IMR-90 (cell line): ENCODE measurements around the gene CWC27.

Experiments used
- CEBPB ChIP-seq: IDR thresholded peaks from 2 replicates; pipeline ENCODE4 v1.6.1; 2012; ENCODE audit warnings: low read depth, low read length, improper control_type of control experiment
- FOS ChIP-seq: fragments of 150-350 bp; IDR thresholded peaks from 2 replicates; pipeline ENCODE4 v1.6.1; 2016; ENCODE audit warnings: low read depth, low read length
- MXI1 ChIP-seq: IDR thresholded peaks from 2 replicates; pipeline ENCODE4 v1.6.1; 2012; ENCODE audit warnings: low read depth, mild to moderate bottlenecking, low read length, moderate library complexity, borderline replicate concordance
- NFE2L2 ChIP-seq: fragments of 150-350 bp; IDR thresholded peaks from 2 replicates; pipeline ENCODE4 v1.6.1; 2016; ENCODE audit warnings: low read depth, mild to moderate bottlenecking, low read length
- POLR2A ChIP-seq: IDR thresholded peaks from 2 replicates; pipeline ENCODE4 v1.6.1; 2012; ENCODE audit warnings: mild to moderate bottlenecking, low read depth, low read length
- RAD21 ChIP-seq: IDR thresholded peaks from 2 replicates; pipeline ENCODE4 v1.6.1; 2012; ENCODE audit warnings: low read length, improper control_type of control experiment
- RFX5 ChIP-seq: IDR thresholded peaks from 2 replicates; pipeline ENCODE4 v1.8.0; 2012; ENCODE audit warnings: low read depth, mild to moderate bottlenecking, low read length, moderate library complexity
- SMC3 ChIP-seq: fragments of 150-350 bp; IDR thresholded peaks from 2 replicates; pipeline ENCODE4 v1.6.1; 2016; ENCODE audit warnings: low read depth, mild to moderate bottlenecking, antibody characterized with exemption, low read length, moderate library complexity
- USF2 ChIP-seq: fragments of 150-350 bp; IDR thresholded peaks from 2 replicates; pipeline ENCODE4 v1.6.1; 2017; ENCODE audit warnings: mild to moderate bottlenecking, antibody characterized with exemption, low read length, low read depth
- TF ChIP-seq, protein P1 (sequence below): conservative IDR thresholded peaks from 2 replicates; pipeline ENCODE4 v1.5.1; 2012; ENCODE audit warnings: mild to moderate bottlenecking, low read depth, low read length, improper control_type of control experiment

- TF ChIP-seq MXI1, result no peak
- TF ChIP-seq, protein P1, sequence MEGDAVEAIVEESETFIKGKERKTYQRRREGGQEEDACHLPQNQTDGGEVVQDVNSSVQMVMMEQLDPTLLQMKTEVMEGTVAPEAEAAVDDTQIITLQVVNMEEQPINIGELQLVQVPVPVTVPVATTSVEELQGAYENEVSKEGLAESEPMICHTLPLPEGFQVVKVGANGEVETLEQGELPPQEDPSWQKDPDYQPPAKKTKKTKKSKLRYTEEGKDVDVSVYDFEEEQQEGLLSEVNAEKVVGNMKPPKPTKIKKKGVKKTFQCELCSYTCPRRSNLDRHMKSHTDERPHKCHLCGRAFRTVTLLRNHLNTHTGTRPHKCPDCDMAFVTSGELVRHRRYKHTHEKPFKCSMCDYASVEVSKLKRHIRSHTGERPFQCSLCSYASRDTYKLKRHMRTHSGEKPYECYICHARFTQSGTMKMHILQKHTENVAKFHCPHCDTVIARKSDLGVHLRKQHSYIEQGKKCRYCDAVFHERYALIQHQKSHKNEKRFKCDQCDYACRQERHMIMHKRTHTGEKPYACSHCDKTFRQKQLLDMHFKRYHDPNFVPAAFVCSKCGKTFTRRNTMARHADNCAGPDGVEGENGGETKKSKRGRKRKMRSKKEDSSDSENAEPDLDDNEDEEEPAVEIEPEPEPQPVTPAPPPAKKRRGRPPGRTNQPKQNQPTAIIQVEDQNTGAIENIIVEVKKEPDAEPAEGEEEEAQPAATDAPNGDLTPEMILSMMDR, result peak; percentile 68
- no peak for TF ChIP-seq POLR2A
- no peak for TF ChIP-seq FOS
- TF ChIP-seq NFE2L2, result no peak
- TF ChIP-seq USF2, result no peak
- TF ChIP-seq SMC3, result peak; percentile 84
- no peak for TF ChIP-seq CEBPB
- no peak for TF ChIP-seq RFX5
- peak; percentile 76 for TF ChIP-seq RAD21
These were observed 190.1 kb downstream of the CWC27 start for GRCh38 chr5:64958757-64959391.
